Ovary (tissue), 3 donors: ENCODE measurements around the gene CAMP.

Source experiments
- POLR2A ChIP-seq: fragments of 450-650 bp; IDR thresholded peaks from one replicate; pipeline ENCODE4 v1.6.1; 2017; ENCODE audit warnings: antibody characterized with exemption, mild to moderate bottlenecking, moderate library complexity
- TF ChIP-seq, protein P1 (sequence below), 3 donors: fragments of 450-650 bp in 2 of 3; fragments of 200-600 bp in 1 of 3; IDR thresholded peaks; one replicate each; pipeline versions ENCODE4 v1.5.1 to v1.8.0; 2016 to 2022; ENCODE audit warnings: antibody characterized with exemption in 3 of 3, mild to moderate bottlenecking in 1 of 3
- donor health status: DM: no; HTN: no; CAD: no.

GRCh38 chr3:48245136-48245535, 21.8 kb downstream of the CAMP start:
- TF ChIP-seq POLR2A, result no peak
- TF ChIP-seq, protein P1, sequence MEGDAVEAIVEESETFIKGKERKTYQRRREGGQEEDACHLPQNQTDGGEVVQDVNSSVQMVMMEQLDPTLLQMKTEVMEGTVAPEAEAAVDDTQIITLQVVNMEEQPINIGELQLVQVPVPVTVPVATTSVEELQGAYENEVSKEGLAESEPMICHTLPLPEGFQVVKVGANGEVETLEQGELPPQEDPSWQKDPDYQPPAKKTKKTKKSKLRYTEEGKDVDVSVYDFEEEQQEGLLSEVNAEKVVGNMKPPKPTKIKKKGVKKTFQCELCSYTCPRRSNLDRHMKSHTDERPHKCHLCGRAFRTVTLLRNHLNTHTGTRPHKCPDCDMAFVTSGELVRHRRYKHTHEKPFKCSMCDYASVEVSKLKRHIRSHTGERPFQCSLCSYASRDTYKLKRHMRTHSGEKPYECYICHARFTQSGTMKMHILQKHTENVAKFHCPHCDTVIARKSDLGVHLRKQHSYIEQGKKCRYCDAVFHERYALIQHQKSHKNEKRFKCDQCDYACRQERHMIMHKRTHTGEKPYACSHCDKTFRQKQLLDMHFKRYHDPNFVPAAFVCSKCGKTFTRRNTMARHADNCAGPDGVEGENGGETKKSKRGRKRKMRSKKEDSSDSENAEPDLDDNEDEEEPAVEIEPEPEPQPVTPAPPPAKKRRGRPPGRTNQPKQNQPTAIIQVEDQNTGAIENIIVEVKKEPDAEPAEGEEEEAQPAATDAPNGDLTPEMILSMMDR (IDR thresholded peaks at IDR 0.05), result no peak
